GM12874 (cell line): ENCODE measurements around the gene STX7.

Experiments used
- TF ChIP-seq, protein P1 (sequence below): IDR thresholded peaks from 2 replicates; pipeline ENCODE4 v1.5.1; 2011; ENCODE audit warnings: low read depth, mild to moderate bottlenecking, control low read depth, low read length, moderate library complexity; ENCODE audit not compliant: insufficient read depth

The STX7 gene

GRCh38 chr6:132411296-132411695 is 101.6 kb downstream of the STX7 start:
- TF ChIP-seq, protein P1, sequence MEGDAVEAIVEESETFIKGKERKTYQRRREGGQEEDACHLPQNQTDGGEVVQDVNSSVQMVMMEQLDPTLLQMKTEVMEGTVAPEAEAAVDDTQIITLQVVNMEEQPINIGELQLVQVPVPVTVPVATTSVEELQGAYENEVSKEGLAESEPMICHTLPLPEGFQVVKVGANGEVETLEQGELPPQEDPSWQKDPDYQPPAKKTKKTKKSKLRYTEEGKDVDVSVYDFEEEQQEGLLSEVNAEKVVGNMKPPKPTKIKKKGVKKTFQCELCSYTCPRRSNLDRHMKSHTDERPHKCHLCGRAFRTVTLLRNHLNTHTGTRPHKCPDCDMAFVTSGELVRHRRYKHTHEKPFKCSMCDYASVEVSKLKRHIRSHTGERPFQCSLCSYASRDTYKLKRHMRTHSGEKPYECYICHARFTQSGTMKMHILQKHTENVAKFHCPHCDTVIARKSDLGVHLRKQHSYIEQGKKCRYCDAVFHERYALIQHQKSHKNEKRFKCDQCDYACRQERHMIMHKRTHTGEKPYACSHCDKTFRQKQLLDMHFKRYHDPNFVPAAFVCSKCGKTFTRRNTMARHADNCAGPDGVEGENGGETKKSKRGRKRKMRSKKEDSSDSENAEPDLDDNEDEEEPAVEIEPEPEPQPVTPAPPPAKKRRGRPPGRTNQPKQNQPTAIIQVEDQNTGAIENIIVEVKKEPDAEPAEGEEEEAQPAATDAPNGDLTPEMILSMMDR, result no peak

GRCh38 chr6:132410830-132411229 is 102.1 kb downstream of the STX7 start:
- TF ChIP-seq, protein P1, result no peak

DNA sequence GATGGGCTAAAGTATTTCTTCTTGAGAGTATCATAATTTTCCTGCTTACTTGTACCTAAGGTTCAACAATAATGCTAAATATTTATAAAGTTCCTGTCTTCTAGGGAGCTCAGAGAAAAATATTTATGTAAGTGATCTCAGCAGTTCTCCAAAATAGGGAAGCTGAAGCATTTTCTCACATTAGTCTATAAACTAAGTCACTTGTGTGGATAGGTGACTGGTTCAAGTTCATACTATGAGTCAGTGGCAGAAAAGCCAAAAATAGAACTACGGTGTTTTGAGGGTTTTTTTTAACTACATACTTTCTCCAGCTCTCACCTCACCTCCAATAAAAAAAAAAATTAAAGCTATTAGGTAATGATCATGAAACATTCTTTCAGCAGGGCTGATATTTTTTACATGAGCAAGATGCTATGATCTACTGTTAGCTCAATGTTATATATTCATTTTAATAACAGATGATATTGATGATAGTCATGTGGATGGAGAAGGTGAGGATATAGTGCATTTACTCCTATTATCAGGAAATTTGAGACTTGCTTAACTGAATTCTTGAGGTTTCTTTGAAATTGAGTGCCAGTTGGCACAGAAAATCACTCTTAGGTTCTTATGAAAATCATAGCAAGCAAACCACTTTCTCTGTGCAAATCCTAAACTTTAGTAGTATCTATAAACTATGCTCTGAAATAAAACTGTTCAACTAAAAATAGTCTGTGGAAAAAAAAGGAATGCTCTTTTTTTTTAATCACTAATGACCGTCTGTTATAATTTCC is 107.6 kb downstream of the STX7 start:
- TF ChIP-seq, protein P1, result no peak

DNA sequence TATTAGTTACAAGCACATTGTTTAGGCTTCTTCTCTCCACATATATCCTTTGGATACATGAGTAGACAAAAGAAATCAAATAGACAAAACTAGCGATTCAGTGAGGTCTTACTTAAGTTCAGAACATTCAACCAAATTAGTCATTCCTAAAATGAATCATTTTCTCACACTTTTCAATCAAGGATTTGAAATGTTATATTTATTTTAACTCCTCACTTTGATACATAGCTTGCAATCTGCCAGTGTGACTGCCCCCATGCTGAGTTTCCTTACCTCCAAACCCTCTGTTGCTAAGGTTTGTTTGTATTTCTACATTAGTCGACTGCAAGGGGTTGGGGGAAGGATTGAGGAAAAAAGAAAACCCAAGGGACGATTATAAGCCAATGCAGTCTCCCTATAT is 108.2 kb downstream of the STX7 start:
- TF ChIP-seq, protein P1, result no peak

GRCh38 chr6:132404330-132404729 is 108.6 kb downstream of the STX7 start:
- TF ChIP-seq, protein P1, result no peak

DNA sequence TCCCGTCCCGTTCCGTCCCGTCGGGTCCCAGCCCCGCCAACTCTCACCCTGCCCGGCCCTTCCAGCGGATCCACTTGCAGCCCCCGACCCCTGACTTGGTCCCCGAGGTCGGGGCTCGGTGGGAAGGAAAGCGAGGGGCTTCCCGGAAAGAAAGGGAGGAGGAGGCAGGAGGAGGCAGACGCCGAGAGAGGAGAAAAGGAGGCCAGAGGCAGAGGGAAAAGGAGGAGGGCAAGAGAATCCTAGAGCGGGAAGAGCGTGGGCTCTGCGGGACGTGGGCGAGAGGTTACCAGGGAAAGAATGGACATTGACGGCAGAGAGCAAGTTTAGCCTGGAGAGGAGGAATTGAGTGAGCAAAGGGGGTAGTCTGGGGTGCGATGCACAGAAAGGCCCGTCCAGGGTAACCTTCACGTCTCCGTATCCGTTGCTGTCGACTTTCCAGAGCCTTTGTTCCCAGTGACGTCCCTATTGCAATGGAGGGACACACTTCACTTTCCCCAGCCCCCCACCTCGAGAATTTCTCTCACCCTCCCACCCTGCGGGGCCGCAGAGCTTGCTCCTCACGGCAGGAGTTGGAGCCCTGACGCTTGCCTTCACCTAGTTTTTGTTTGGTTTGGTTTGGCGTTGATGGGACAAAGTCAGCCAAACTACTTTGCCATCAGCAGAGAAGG is 111.2 kb downstream of the STX7 start:
- TF ChIP-seq, protein P1, result no peak

DNA sequence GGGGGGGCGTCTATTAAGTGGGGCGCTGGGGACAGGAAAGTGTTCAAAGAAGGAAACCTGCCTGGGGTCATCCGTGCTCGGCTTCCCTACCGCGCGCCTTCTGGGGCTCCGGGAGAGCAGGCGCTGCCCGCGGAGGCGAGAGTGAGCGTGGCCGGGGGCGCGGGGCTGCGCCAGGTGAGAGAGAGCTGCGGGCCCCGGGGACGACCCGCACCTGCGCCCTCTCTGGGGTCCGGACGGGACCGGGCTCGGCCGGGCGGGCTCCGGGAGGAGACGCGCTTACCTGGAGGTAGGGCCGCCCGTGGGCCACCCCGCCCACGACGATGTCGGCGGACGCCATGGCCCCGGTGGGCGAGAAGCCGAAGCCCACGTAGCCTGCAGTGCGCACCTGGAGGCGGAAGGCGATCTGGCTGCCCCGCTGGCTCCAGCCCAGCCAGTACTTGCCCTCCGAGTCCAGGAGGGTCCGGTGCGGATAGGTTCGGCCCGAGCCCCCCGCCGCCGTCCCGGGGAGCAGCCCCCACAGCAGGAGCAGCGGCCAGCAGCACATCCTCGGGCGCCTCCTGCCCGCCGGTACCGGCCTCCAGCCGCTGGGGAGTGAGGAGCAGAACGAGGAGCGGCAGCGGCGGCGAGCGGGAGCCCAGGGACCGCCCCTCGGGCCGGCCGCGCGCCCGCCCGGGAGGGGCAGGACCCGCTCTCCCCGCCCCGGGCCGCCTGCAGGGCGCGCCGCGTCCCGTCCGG is 111.9 kb downstream of the STX7 start, which contains the start of gene MOXD1:
MOXD1 (minus strand) TSS at position 593 of the 735 bp plus-strand sequence; CDS start at position 544, 49 bp downstream.
- TF ChIP-seq, protein P1, result no peak
